Neural cell (in vitro differentiated cells): ENCODE measurements around the gene STN1. TPM values are rescaled to one million over a fixed set of nuclear protein-coding genes. Genes with fewer than 3 reads are reported as not detected.

Experiments used
- H2AFZ ChIP-seq: fragments of 200-600, 300-800 bp; sonication (generic), shearing (Covaris generic); 2 replicates; pipeline ENCODE4 v1.6.0; 2014; ENCODE audit warnings: low read depth, mild to moderate bottlenecking, antibody characterized with exemption, low read length, moderate library complexity
- H3F3A ChIP-seq: fragments of 200-600 bp; shearing (Covaris generic); 2 replicates; pipeline ENCODE4 v1.6.1; 2016; ENCODE audit warnings: mild to moderate bottlenecking, moderate library complexity, mixed read lengths, antibody characterized with exemption, low read length; ENCODE audit not compliant: insufficient read depth, poor library complexity, severe bottlenecking
- H3K27ac ChIP-seq: fragments of 200-600, 300-800 bp; sonication (generic), shearing (Covaris generic); 2 replicates; pipeline ENCODE4 v1.5.1; 2014; ENCODE audit warnings: mild to moderate bottlenecking, low read length, moderate library complexity
- H3K27me3 ChIP-seq: fragments of 300-800, 200-600 bp; sonication (generic), shearing (Covaris generic); 2 replicates; pipeline ENCODE4 v1.6.0; 2014; ENCODE audit warnings: mild to moderate bottlenecking, low read depth, low read length, moderate library complexity; ENCODE audit not compliant: insufficient read depth
- H3K36me3 ChIP-seq: fragments of 300-800, 200-600 bp; sonication (generic), shearing (Covaris generic); 2 replicates; pipeline ENCODE4 v1.5.1; 2014; ENCODE audit warnings: mild to moderate bottlenecking, antibody characterized with exemption, low read length, moderate library complexity; ENCODE audit not compliant: insufficient read depth
- H3K4me2 ChIP-seq: fragments of 300-800, 200-600 bp; sonication (generic), shearing (Covaris generic); 2 replicates; pipeline ENCODE4 v1.6.0; 2014; ENCODE audit warnings: mild to moderate bottlenecking, low read length
- H3K4me3 ChIP-seq: fragments of 300-800, 200-600 bp; sonication (generic), shearing (Covaris generic); 2 replicates; pipeline ENCODE4 v1.5.1; 2014; ENCODE audit warnings: mild to moderate bottlenecking, low read length, moderate library complexity
- H3K79me2 ChIP-seq: fragments of 200-600 bp; shearing (Covaris generic); replicated peaks from 2 replicates; pipeline ENCODE4 v1.6.0; 2014; ENCODE audit warnings: mild to moderate bottlenecking, low read length, moderate library complexity; ENCODE audit not compliant: insufficient read depth
- H3K9ac ChIP-seq: fragments of 300-800, 200-600 bp; sonication (generic), shearing (Covaris generic); 2 replicates; pipeline ENCODE4 v1.6.1; 2016; ENCODE audit warnings: mild to moderate bottlenecking, low read length, mixed read lengths
- H3K9me2 ChIP-seq: fragments of 200-600 bp; shearing (Covaris generic); 2 replicates; pipeline ENCODE4 v1.6.1; 2016; ENCODE audit warnings: mild to moderate bottlenecking, low read length, mixed read lengths; ENCODE audit not compliant: insufficient read depth
- H3K9me3 ChIP-seq: fragments of 200-600, 300-800 bp; sonication (generic), shearing (Covaris generic); 2 replicates; pipeline ENCODE4 v1.6.1; 2016; ENCODE audit warnings: mild to moderate bottlenecking, mixed run types, low read length, moderate library complexity, mixed read lengths
- H4K20me1 ChIP-seq: fragments of 200-600 bp; shearing (Covaris generic); 2 replicates; pipeline ENCODE4 v1.6.1; 2016; ENCODE audit warnings: mild to moderate bottlenecking, mixed run types; ENCODE audit not compliant: insufficient read depth
- EP300 ChIP-seq: fragments of 450-650 bp; conservative IDR thresholded peaks from 2 replicates; pipeline ENCODE4 v1.6.1; 2014; ENCODE audit warnings: antibody characterized with exemption, mild to moderate bottlenecking, moderate library complexity; ENCODE audit not compliant: poor library complexity, severe bottlenecking
- EZH2 ChIP-seq: fragments of 200-600, 300-800 bp; shearing (Covaris generic), sonication (generic); IDR thresholded peaks from 2 replicates; pipeline ENCODE4 v1.6.1; 2014; ENCODE audit warnings: antibody characterized with exemption, low read length, borderline replicate concordance, mild to moderate bottlenecking; ENCODE audit not compliant: insufficient read depth, poor library complexity, severe bottlenecking
- MXI1 ChIP-seq: fragments of 450-650 bp; conservative IDR thresholded peaks from 2 replicates; pipeline ENCODE4 v1.6.1; 2014; ENCODE audit warnings: antibody characterized with exemption, mild to moderate bottlenecking; ENCODE audit not compliant: poor library complexity, severe bottlenecking
- POLR2AphosphoS5 ChIP-seq: IDR thresholded peaks from 2 replicates; pipeline ENCODE4 v1.6.1; 2012
- RAD21 ChIP-seq: fragments of 450-650 bp; conservative IDR thresholded peaks from 2 replicates; pipeline ENCODE4 v1.6.1; 2014; ENCODE audit warnings: antibody characterized with exemption, mild to moderate bottlenecking, moderate library complexity
- SMC3 ChIP-seq: fragments of 450-650 bp; conservative IDR thresholded peaks from 2 replicates; pipeline ENCODE4 v1.6.1; 2014; ENCODE audit warnings: antibody characterized with exemption, mild to moderate bottlenecking, moderate library complexity; ENCODE audit not compliant: poor library complexity
- TAF1 ChIP-seq: IDR thresholded peaks from 2 replicates; pipeline ENCODE4 v1.6.1; 2012; ENCODE audit warnings: low read depth
- polyA plus RNA-seq: library from polyadenylated mRNA; depleted of rRNA; stranded (reverse); fragments of >200 nt; gene quantifications from 2 replicates; pipeline ENCODE4 v1.2.3, GENCODE V29; 2014
- TF ChIP-seq, protein P1 (sequence below): fragments of 450-650 bp; IDR thresholded peaks from 2 replicates; pipeline ENCODE4 v1.5.1; 2014; ENCODE audit warnings: antibody characterized with exemption, mild to moderate bottlenecking, moderate library complexity; ENCODE audit not compliant: poor library complexity, severe bottlenecking
- TF ChIP-seq, protein P2 (sequence below): IDR thresholded peaks from 2 replicates; pipeline ENCODE4 v1.6.1; 2012; ENCODE audit warnings: borderline replicate concordance

STN1 gene
- polyA plus RNA-seq, 1 donor from 2014 or later, result 9.4 TPM

DNA sequence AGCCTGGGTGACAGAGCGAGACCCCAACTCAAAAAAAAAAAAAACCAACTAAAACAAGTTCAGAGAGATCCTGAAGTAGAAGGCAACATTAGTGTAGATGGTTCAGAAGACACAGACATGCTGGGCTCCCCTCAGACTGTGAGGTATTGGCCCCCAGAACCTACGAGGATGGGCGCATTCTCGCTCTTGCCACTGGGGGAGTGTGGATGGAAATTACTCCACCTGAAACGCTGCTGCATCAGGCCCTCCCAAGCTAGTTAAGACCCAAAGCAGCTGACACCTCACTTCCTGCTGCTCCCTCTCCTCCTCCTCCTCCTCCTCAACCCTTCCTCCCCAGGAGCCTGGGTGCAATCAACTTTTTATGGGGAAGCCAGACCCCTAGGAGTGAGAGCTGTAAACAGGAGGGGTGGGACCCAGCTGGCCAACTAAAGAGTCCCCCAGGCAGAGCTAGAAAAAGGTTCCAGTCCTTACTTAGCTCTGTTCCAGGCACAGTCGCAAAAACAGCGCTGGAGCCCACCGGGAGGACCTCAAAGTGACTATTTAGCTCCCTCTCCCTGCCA, 70.0 kb downstream of the STN1 start:
- H2AFZ ChIP-seq, result no peak overlapping the region
- TF ChIP-seq MXI1, result no peak
- TF ChIP-seq, protein P1, sequence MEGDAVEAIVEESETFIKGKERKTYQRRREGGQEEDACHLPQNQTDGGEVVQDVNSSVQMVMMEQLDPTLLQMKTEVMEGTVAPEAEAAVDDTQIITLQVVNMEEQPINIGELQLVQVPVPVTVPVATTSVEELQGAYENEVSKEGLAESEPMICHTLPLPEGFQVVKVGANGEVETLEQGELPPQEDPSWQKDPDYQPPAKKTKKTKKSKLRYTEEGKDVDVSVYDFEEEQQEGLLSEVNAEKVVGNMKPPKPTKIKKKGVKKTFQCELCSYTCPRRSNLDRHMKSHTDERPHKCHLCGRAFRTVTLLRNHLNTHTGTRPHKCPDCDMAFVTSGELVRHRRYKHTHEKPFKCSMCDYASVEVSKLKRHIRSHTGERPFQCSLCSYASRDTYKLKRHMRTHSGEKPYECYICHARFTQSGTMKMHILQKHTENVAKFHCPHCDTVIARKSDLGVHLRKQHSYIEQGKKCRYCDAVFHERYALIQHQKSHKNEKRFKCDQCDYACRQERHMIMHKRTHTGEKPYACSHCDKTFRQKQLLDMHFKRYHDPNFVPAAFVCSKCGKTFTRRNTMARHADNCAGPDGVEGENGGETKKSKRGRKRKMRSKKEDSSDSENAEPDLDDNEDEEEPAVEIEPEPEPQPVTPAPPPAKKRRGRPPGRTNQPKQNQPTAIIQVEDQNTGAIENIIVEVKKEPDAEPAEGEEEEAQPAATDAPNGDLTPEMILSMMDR, result peak; percentile 13
- no peaks in the 10 kb centered on the region for H3F3A ChIP-seq
- H3K9me3 ChIP-seq, result no peaks in the 10 kb centered on the region
- no peak overlapping the region for H3K4me3 ChIP-seq
- no peaks in the 10 kb centered on the region for H3K36me3 ChIP-seq
- no peaks in the 10 kb centered on the region for H3K9me2 ChIP-seq
- no peaks in the 10 kb centered on the region for H3K27me3 ChIP-seq
- H4K20me1 ChIP-seq, result no peaks in the 10 kb centered on the region
- H3K79me2 ChIP-seq, result peaks cover 4% of the 10 kb centered on the region
- no peak overlapping the region for H3K4me2 ChIP-seq
- no peak overlapping the region for H3K27ac ChIP-seq
- no peak overlapping the region for H3K9ac ChIP-seq

DNA sequence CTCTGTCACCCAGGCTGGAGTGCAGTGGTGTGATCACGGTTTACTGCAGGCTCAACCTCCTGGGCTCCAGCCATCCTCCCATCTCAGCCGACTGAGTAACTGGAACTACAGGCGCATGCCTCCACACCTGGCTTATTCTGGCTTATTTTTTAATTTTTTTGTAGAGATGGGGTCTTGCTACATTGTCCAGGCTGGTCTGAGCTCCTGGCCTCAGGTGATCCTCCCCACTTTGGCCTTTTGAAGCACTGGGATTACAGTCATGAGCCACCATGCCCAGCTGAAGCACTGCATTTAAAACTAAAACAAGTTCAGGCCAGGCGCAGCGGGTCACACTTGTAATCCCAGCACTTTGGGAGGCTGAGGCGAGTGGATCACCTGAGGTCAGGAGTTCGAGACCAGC, 70.6 kb downstream of the STN1 start:
- H3K4me3 ChIP-seq, result no peak overlapping the region
- H3K9ac ChIP-seq, result no peak overlapping the region
- H3K27me3 ChIP-seq, result no peaks in the 10 kb centered on the region
- H3K9me2 ChIP-seq, result no peaks in the 10 kb centered on the region
- no peak for TF ChIP-seq MXI1
- no peak for TF ChIP-seq POLR2AphosphoS5
- no peak for TF ChIP-seq EZH2
- TF ChIP-seq, protein P2, sequence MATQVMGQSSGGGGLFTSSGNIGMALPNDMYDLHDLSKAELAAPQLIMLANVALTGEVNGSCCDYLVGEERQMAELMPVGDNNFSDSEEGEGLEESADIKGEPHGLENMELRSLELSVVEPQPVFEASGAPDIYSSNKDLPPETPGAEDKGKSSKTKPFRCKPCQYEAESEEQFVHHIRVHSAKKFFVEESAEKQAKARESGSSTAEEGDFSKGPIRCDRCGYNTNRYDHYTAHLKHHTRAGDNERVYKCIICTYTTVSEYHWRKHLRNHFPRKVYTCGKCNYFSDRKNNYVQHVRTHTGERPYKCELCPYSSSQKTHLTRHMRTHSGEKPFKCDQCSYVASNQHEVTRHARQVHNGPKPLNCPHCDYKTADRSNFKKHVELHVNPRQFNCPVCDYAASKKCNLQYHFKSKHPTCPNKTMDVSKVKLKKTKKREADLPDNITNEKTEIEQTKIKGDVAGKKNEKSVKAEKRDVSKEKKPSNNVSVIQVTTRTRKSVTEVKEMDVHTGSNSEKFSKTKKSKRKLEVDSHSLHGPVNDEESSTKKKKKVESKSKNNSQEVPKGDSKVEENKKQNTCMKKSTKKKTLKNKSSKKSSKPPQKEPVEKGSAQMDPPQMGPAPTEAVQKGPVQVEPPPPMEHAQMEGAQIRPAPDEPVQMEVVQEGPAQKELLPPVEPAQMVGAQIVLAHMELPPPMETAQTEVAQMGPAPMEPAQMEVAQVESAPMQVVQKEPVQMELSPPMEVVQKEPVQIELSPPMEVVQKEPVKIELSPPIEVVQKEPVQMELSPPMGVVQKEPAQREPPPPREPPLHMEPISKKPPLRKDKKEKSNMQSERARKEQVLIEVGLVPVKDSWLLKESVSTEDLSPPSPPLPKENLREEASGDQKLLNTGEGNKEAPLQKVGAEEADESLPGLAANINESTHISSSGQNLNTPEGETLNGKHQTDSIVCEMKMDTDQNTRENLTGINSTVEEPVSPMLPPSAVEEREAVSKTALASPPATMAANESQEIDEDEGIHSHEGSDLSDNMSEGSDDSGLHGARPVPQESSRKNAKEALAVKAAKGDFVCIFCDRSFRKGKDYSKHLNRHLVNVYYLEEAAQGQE, result no peak
- no peak for TF ChIP-seq SMC3
- no peak for TF ChIP-seq EP300
- H2AFZ ChIP-seq, result no peak overlapping the region
- H3K79me2 ChIP-seq, result peaks cover 4% of the 10 kb centered on the region
- H4K20me1 ChIP-seq, result no peaks in the 10 kb centered on the region
- H3K27ac ChIP-seq, result no peak overlapping the region
- no peaks in the 10 kb centered on the region for H3K9me3 ChIP-seq
- H3K4me2 ChIP-seq, result no peak overlapping the region
- H3K36me3 ChIP-seq, result no peaks in the 10 kb centered on the region
- no peaks in the 10 kb centered on the region for H3F3A ChIP-seq

DNA sequence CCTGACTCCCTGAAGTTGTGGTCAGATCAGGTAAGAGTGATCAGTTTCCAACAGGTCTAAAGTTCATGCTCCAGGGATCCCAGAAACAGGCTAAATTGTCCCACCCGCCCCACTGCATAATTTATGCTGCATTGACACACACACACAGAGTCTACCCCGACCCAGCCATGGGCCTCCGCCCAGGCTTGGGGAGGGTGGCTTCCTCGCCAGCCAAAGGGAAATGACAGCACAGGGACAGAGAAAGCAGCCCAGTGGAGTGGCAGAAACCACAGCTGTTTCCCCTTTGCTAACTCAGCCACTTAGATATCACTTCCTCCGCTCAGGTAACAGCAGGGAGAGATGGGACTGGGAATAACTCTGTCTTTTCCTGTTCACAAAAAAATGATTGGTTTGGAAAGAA, 72.0 kb downstream of the STN1 start:
- H3K79me2 ChIP-seq, result no peaks in the 10 kb centered on the region
- no peaks in the 10 kb centered on the region for H4K20me1 ChIP-seq

More for the DNA sequence above, 72.0 kb downstream of the STN1 start:
- H3K4me2 ChIP-seq, result no peak overlapping the region
- H3F3A ChIP-seq, result no peaks in the 10 kb centered on the region
- H3K9ac ChIP-seq, result no peak overlapping the region
- no peaks in the 10 kb centered on the region for H3K36me3 ChIP-seq
- no peaks in the 10 kb centered on the region for H3K27me3 ChIP-seq
- H3K9me3 ChIP-seq, result no peaks in the 10 kb centered on the region
- H3K4me3 ChIP-seq, result no peak overlapping the region
- no peak overlapping the region for H2AFZ ChIP-seq
- TF ChIP-seq POLR2AphosphoS5, result no peak
- TF ChIP-seq MXI1, result no peak
- TF ChIP-seq, protein P2, result no peak
- no peak for TF ChIP-seq EP300
- no peak for TF ChIP-seq EZH2
- no peak for TF ChIP-seq SMC3
- no peak for TF ChIP-seq TAF1
- TF ChIP-seq, protein P1, result no peak
- no peak for TF ChIP-seq RAD21
- H3K27ac ChIP-seq, result no peak overlapping the region
- no peaks in the 10 kb centered on the region for H3K9me2 ChIP-seq
